ENCODE measurements around the gene TRIM8. TPM values are rescaled to one million over a fixed set of nuclear protein-coding genes. Genes with fewer than 3 reads are reported as not detected.

The TRIM8 gene
- total RNA-seq, 1 experiment from 2014 or later = 37.0 TPM

DNA sequence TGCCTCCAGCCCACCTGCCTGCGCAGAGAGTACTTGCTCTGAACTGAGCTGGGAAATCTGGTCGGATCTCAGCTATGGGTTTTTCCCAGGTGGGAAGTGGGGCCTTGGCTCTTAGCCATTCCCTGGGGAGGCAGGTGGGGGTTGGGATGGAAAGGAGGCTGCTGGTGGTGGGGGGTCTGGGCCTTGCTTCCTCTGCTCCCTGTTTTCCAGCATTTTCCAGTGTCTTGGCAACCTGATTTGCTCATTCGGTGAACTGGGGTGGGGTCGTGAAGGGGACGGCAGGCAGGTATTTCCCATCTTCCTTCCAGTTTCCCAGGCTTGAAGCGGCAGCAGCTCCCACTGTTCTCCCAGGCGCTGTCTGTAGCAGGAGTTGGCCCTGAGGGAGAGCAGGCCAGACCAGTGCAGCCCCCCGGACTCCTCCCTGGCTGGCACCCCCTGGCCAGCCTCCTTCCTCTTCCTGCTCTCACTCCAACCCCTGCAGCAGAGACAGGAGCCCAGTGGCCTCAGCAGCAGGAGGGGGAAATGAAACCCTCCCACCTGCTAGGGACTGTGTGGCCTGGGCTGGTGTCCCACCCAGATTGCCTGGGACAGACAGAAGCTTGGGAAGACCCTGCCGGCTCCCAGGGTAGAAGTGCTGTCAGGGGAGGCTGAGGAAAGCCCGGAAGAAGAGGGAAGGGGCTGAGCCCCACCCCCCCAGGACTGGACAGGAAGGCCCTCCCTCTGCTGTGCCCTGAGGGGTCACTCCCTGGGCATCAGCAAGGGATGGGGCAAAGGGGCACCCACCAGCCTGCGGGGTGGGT lies 6.6 kb downstream of the TRIM8 start:
- Histone ChIP-seq H3K23ac (ENCODE audit: insufficient read length, low read depth, low read length) (no peak overlapping the region), H3K9me3 (ENCODE audit: control insufficient read depth, low read depth, low read length) (no peaks in the 10 kb centered on the region), H3K56ac (ENCODE audit: insufficient read length, low read depth, low read length) (no peak overlapping the region), H4K91ac (ENCODE audit: insufficient read length, low read depth, low read length) (no peak overlapping the region), H4K8ac (replicated peaks; ENCODE audit: insufficient read length, low read depth, low read length) (no peak overlapping the region), H2AK5ac (ENCODE audit: insufficient read length, low read length) (no peak overlapping the region), H3K23me2 (ENCODE audit: insufficient read length, low read depth, low read length, poor library complexity, severe bottlenecking) (peaks cover 7% of the 10 kb centered on the region), H3K27me3 (ENCODE audit: insufficient read depth, low read length) (no peaks in the 10 kb centered on the region), H3K4me1 (ENCODE audit: insufficient read depth, low read length) (peaks cover 5% of the 10 kb centered on the region; the same call in 1 of the 2 replicates), H4K5ac (ENCODE audit: insufficient read length, low read depth, low read length) (no peak overlapping the region), H4K20me1 (ENCODE audit: control insufficient read depth, insufficient read depth, insufficient read length) (no peaks in the 10 kb centered on the region), H3K9ac (ENCODE audit: extremely low read depth, insufficient read length, low read length) (no peak overlapping the region), H3K18ac (ENCODE audit: insufficient read length, low read depth, low read length) (no peak overlapping the region), H3K27ac (ENCODE audit: insufficient read length, low read depth, low read length) (no peak overlapping the region), H2AFZ (ENCODE audit: low read length) (no peak overlapping the region), H3K4me2 (ENCODE audit: insufficient read depth, insufficient read length, low read length) (no peak overlapping the region), H3K79me1 (ENCODE audit: insufficient read depth, low read depth, low read length, poor library complexity, severe bottlenecking) (peaks cover 6% of the 10 kb centered on the region), H3K79me2 (ENCODE audit: insufficient read depth, low read length) (peaks cover 21% of the 10 kb centered on the region; the same call in 1 of the 2 replicates), H3K4ac (ENCODE audit: low read depth, low read length) (no peak overlapping the region), H2BK120ac (ENCODE audit: low read depth, low read length, poor library complexity, severe bottlenecking) (no peak overlapping the region), H3K14ac (ENCODE audit: insufficient read depth, low read length) (no peak overlapping the region; the same call in 1 of the 2 replicates), H3T11ph (ENCODE audit: low read length) (no peak overlapping the region), H2BK15ac (ENCODE audit: low read depth, low read length) (no peak overlapping the region), H2BK5ac (ENCODE audit: insufficient read length, low read length) (no peak overlapping the region), H2BK12ac (ENCODE audit: insufficient read length, low read depth, low read length) (no peak overlapping the region), H2BK20ac (ENCODE audit: low read depth, low read length, poor library complexity, severe bottlenecking) (no peak overlapping the region)
- WGBS (ENCODE audit: extremely low coverage, insufficient read length, low lambda C conversion rate) = no CpG with 5 or more reads among the region's 11 CpGs
- H3K4me3 Mint-ChIP-seq = peak overlapping the region in 1 of 2 experiments; percentile 20; a peak in 1 of 5 replicates
- H3K27ac Mint-ChIP-seq = peak overlapping the region in 2 of 3 experiments; percentile 44 to 68; a peak in 3 of 7 replicates
- H3K27me3 Mint-ChIP-seq (ENCODE audit: low read depth) = no peaks in the 10 kb centered on the region
- no peaks in the 10 kb centered on the region for H3K9me3 Mint-ChIP-seq
- peaks cover 61 to 74% of the 10 kb centered on the region in 2 experiments for H3K4me1 Mint-ChIP-seq
- no peak for DNase-seq
- TF ChIP-seq CTCF (conservative IDR thresholded peaks at IDR 0.05) = no peak
- H3K36me3 Mint-ChIP-seq (ENCODE audit: insufficient read depth in 1 of 3, low read depth in 3 of 3) = peaks cover 8 to 36% (median 28%) of the 10 kb centered on the region in 3 experiments; a peak in 6 of 7 replicates

All from H9 (cell line).